A673 (cell line): ENCODE measurements around the gene WWC1. TPM values are rescaled to one million over a fixed set of nuclear protein-coding genes. Genes with fewer than 3 reads are reported as not detected.

Experiments used
- BruUV-seq: library from RNA; stranded (reverse); fragments of 400-500 nt; replicated peaks from 2 replicates; lab custom pipeline; 2021; lab: Mats Ljungman, UMichigan
- CTCF ChIA-PET: fragments of 300-600 bp; sonication (Branson Sonifier 250); formaldehyde crosslinking; loops from one replicate; lab custom pipeline; 2022; ENCODE audit warnings: antibody characterized with exemption; lab: Charles Lee
- POLR2A ChIA-PET: fragments of 300-600 bp; sonication (Branson Sonifier 250); formaldehyde crosslinking; loops from one replicate; lab custom pipeline; 2022; ENCODE audit warnings: antibody characterized with exemption; ENCODE audit not compliant: low non-redundant PET; lab: Charles Lee
- DNase-seq: peaks from one replicate; pipeline ENCODE4 v3.0.0-alpha.2; 2015; ENCODE audit warnings: low spot score
- H3K27ac ChIP-seq: fragments of 200-600 bp; sonication (generic); 2 replicates; pipeline ENCODE4 v1.5.1; 2016; ENCODE audit warnings: mixed run types, low read depth, mild to moderate bottlenecking, mixed read lengths, antibody characterized with exemption, low read length; ENCODE audit not compliant: poor library complexity, severe bottlenecking
- H3K27me3 ChIP-seq: fragments of 200-600 bp; sonication (generic); replicated peaks from 2 replicates; pipeline ENCODE4 v1.6.1; 2017; ENCODE audit warnings: mixed run types, low read depth, mild to moderate bottlenecking, mixed read lengths, antibody characterized with exemption, low read length; ENCODE audit not compliant: insufficient read depth, poor library complexity
- H3K36me3 ChIP-seq: fragments of 200-600 bp; sonication (generic); 2 replicates; pipeline ENCODE4 v1.6.1; 2016; ENCODE audit warnings: mixed run types, mild to moderate bottlenecking, mixed read lengths, antibody characterized with exemption, low read length; ENCODE audit not compliant: insufficient read depth, poor library complexity, severe bottlenecking
- H3K4me1 ChIP-seq: fragments of 200-600 bp; sonication (generic); 2 replicates; pipeline ENCODE4 v1.6.1; 2017; ENCODE audit warnings: mixed run types, mild to moderate bottlenecking, mixed read lengths, antibody characterized with exemption, low read length; ENCODE audit not compliant: insufficient read depth, poor library complexity, severe bottlenecking
- H3K4me3 ChIP-seq: fragments of 200-600 bp; sonication (generic); 2 replicates; pipeline ENCODE4 v1.5.1; 2016; ENCODE audit warnings: low read depth, mixed run types, mild to moderate bottlenecking, mixed read lengths, low read length; ENCODE audit not compliant: poor library complexity, severe bottlenecking
- H3K9me3 ChIP-seq: fragments of 200-600 bp; sonication (generic); 2 replicates; pipeline ENCODE4 v1.6.1; 2016; ENCODE audit warnings: mixed run types, low read depth, mild to moderate bottlenecking, mixed read lengths, antibody characterized with exemption, low read length; ENCODE audit not compliant: poor library complexity, severe bottlenecking
- EZH2 ChIP-seq: fragments of 200-600 bp; sonication (generic); IDR thresholded peaks from 2 replicates; pipeline ENCODE4 v1.6.1; 2017; ENCODE audit warnings: borderline replicate concordance, low read depth, mild to moderate bottlenecking, mixed read lengths, antibody characterized with exemption, low read length; ENCODE audit not compliant: poor library complexity, severe bottlenecking
- intact Hi-C: fragments of 100-400 bp; cut with micrococcal nuclease; formaldehyde crosslinking; loops from one replicate; pipeline ENCODE4 v1.10.0; 2022; ENCODE audit not compliant: unreplicated experiment
- total RNA-seq: library from RNA; stranded (reverse); gene quantifications from 2 replicates; pipeline ENCODE4 v1.2.3, GENCODE V29; 2021
- TF ChIP-seq, protein P1 (sequence below): fragments of 300-800, 200-600 bp; sonication (generic); conservative IDR thresholded peaks from 2 replicates; pipeline ENCODE4 v1.5.1; 2017; ENCODE audit warnings: low read depth, mild to moderate bottlenecking, antibody characterized with exemption, low read length, moderate library complexity, mixed read lengths

WWC1 gene
- total RNA-seq, 1 experiment from 2014 or later, result 8.8 TPM

DNA sequence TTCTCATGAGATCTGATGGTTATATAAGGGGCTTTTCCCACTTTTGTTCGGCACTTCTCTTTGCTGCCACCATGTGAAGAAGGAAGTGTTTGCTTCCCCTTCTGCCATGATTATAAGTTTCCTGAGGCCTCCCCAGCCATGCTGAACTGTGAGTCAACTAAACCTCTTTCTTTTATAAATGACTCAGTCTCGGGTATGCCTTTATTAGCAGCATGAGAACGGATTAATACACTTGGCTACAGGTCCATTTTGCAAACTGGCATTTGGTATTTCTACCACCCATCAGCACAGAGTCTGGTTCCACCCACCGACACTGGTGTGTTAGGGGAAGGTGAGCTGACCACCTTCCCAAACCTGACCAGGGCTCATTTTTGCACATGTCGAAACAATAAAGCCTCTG lies 146.9 kb downstream of the WWC1 start:
- no TSS peak for BruUV-seq
- POLR2A ChIA-PET, result no interaction called here
- H3K27me3 ChIP-seq, result no peaks in the 10 kb centered on the region

DNA sequence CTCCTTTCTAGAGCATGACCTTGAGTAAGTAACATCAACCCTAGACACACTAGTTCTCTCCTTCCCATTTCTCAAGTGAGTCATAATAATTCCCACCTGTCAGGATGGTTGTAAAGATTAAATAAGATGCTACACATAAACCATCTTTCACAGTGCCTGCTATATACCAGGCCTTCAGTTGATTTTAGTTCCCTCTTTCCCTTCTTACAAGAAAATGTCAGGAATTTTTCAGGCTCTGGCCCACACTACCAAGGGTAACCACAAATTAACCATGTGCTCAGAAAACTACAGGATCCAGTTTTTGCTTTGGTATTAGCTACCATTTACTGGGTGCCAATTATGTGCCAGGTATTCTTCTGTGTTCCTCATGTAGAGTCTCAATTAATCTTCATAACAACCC lies 152.1 kb downstream of the WWC1 start:
- Histone ChIP-seq H3K27me3 (no peaks in the 10 kb centered on the region), H3K4me3 (no peak overlapping the region), H3K9me3 (no peaks in the 10 kb centered on the region), H3K4me1 (no peaks in the 10 kb centered on the region), H3K27ac (no peak overlapping the region), H3K36me3 (no peaks in the 10 kb centered on the region)
- no TSS peak for BruUV-seq
- intact Hi-C loops, result no loop called here
- no peak for DNase-seq
- CTCF ChIA-PET, result no interaction called here
- TF ChIP-seq EZH2, result no peak
- TF ChIP-seq, protein P1, sequence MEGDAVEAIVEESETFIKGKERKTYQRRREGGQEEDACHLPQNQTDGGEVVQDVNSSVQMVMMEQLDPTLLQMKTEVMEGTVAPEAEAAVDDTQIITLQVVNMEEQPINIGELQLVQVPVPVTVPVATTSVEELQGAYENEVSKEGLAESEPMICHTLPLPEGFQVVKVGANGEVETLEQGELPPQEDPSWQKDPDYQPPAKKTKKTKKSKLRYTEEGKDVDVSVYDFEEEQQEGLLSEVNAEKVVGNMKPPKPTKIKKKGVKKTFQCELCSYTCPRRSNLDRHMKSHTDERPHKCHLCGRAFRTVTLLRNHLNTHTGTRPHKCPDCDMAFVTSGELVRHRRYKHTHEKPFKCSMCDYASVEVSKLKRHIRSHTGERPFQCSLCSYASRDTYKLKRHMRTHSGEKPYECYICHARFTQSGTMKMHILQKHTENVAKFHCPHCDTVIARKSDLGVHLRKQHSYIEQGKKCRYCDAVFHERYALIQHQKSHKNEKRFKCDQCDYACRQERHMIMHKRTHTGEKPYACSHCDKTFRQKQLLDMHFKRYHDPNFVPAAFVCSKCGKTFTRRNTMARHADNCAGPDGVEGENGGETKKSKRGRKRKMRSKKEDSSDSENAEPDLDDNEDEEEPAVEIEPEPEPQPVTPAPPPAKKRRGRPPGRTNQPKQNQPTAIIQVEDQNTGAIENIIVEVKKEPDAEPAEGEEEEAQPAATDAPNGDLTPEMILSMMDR, result no peak
- POLR2A ChIA-PET, result no interaction called here

More for the DNA sequence above, 146.9 kb downstream of the WWC1 start:
- Histone ChIP-seq H3K27ac (no peak overlapping the region), H3K4me3 (no peak overlapping the region), H3K4me1 (no peaks in the 10 kb centered on the region), H3K36me3 (no peaks in the 10 kb centered on the region), H3K9me3 (no peaks in the 10 kb centered on the region)
- intact Hi-C loops, result no loop called here
- CTCF ChIA-PET, result no interaction called here
- TF ChIP-seq, protein P1, result no peak
- TF ChIP-seq EZH2, result no peak
- DNase-seq, result no peak

DNA sequence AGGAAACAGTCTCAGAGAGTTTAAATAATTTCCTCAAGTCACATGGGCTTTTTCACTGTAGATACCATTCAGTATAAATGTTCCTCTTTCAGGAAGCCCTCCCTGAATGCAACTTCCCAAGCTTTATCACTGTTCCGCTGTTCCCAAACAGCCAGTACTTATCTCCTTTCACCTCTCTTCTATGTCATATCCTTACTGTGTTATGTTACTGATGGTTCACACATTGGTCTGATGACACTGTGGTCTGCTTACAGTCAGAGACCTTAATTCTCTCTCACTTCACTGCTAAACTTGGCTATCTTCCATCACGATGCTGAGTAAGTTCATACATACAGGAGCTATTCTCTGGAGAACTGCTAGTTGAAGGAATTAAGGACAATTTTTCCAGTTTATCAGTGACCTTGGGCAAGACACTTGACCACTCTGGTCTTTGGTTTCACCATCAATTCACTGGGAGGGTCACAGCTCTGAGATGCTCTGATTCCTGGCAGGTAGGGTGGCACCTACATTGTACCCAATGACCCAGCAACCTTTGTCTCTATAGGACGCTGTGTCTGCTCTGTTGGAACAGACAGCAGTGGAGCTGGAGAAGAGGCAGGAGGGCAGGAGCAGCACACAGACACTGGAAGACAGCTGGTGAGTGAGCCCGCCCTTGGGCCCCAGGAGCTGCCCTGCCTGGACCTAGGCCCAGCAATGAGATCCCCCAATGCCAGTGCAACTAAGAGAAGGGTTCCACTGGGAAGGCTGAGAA lies 152.7 kb downstream of the WWC1 start:
- no peak for DNase-seq
- no TSS peak for BruUV-seq
- intact Hi-C loops, result no loop called here
- Histone ChIP-seq H3K4me1 (no peaks in the 10 kb centered on the region), H3K9me3 (no peaks in the 10 kb centered on the region), H3K27me3 (no peaks in the 10 kb centered on the region), H3K4me3 (no peak overlapping the region), H3K27ac (no peak overlapping the region), H3K36me3 (no peaks in the 10 kb centered on the region)
- no peak for TF ChIP-seq EZH2
- TF ChIP-seq, protein P1, result no peak
- CTCF ChIA-PET, result no interaction called here
- POLR2A ChIA-PET, result no interaction called here
